Measurements from ENCODE around the gene SORCS1. TPM values are rescaled to one million over a fixed set of nuclear protein-coding genes. Genes with fewer than 3 reads are reported as not detected.

SORCS1 gene
- total RNA-seq, 1 experiment from 2014 or later = not detected

DNA sequence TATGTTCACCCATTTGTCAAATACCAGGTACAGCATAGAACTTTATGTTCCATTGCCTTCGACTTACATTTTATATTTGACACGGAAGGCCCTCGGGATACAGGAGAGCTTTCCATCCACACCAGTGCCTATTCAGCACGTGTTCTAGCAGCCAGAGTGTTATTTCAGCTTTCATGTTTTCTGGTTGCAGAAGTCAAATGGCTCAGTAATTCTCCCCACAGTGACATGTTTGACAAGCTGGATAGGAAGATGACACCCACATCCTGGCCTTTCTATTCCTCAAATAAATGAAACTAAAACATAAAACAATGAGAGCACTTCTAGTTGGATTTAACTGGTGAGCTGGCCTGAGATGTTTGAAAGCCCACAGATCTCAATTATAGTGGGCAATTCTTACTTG lies 173.4 kb downstream of the SORCS1 start:
- Mint-ChIP-seq H3K9me3 (ENCODE audit: unreplicated experiment) (no peaks in the 10 kb centered on the region), H3K27me3 (ENCODE audit: insufficient read depth, unreplicated experiment) (peaks cover 5% of the 10 kb centered on the region), H3K27ac (ENCODE audit: unreplicated experiment) (no peak overlapping the region), H3K36me3 (ENCODE audit: insufficient read depth, unreplicated experiment) (no peaks in the 10 kb centered on the region), H3K4me1 (ENCODE audit: low read depth, unreplicated experiment) (no peaks in the 10 kb centered on the region), H3K4me3 (ENCODE audit: unreplicated experiment) (no peak overlapping the region)
- no peak for DNase-seq
- no TSS peak for BruUV-seq (replicated peaks)
- no peaks in the 10 kb centered on the region for H3K9me3 ChIP-seq
- H3K4me1 ChIP-seq = no peaks in the 10 kb centered on the region
- TF ChIP-seq, protein P1, sequence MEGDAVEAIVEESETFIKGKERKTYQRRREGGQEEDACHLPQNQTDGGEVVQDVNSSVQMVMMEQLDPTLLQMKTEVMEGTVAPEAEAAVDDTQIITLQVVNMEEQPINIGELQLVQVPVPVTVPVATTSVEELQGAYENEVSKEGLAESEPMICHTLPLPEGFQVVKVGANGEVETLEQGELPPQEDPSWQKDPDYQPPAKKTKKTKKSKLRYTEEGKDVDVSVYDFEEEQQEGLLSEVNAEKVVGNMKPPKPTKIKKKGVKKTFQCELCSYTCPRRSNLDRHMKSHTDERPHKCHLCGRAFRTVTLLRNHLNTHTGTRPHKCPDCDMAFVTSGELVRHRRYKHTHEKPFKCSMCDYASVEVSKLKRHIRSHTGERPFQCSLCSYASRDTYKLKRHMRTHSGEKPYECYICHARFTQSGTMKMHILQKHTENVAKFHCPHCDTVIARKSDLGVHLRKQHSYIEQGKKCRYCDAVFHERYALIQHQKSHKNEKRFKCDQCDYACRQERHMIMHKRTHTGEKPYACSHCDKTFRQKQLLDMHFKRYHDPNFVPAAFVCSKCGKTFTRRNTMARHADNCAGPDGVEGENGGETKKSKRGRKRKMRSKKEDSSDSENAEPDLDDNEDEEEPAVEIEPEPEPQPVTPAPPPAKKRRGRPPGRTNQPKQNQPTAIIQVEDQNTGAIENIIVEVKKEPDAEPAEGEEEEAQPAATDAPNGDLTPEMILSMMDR (IDR thresholded peaks at IDR 0.05; ENCODE audit: insufficient read depth in 1 of 2, low read depth in 1 of 2, low read length in 1 of 2, severe bottlenecking in 1 of 2, unreplicated experiment in 1 of 2) = no peak
- H3K36me3 ChIP-seq (ENCODE audit: control insufficient read depth, insufficient read depth, low read length) = no peaks in the 10 kb centered on the region
- H3K27me3 ChIP-seq (replicated peaks; ENCODE audit: control insufficient read depth, insufficient read depth, low read length) = no peaks in the 10 kb centered on the region
- H3K4me3 ChIP-seq (ENCODE audit: low read depth, low read length) = no peak overlapping the region
- POLR2A ChIA-PET = no interaction called here
- CTCF ChIA-PET = no interaction called here
- intact Hi-C loops (cut with micrococcal nuclease; ENCODE audit: unreplicated experiment) = no loop called here

DNA sequence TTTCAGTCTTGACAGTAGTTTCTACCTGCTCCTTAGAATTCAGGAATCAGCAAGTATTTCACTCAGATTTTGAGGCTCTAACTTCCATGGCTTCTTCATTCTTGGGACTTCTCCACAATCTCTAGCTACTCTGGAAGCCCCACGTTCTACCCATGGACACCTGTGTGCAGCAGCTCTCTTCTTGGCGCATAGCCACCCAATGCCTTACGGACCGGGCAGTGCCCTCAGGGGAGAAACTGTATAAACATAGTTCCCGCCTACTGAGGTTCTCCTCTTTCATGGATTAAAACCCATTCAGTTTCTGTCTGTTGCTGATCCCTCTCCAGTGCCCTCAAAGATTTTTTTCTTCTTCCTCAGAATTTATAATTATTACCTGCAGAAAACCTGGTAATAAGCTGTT lies 177.1 kb downstream of the SORCS1 start:
- Histone ChIP-seq H3K27me3 (replicated peaks; ENCODE audit: control insufficient read depth, insufficient read depth, low read length) (no peaks in the 10 kb centered on the region), H3K36me3 (ENCODE audit: control insufficient read depth, insufficient read depth, low read length) (no peaks in the 10 kb centered on the region), H3K4me3 (ENCODE audit: low read depth, low read length) (no peak overlapping the region), H3K9me3 (no peaks in the 10 kb centered on the region), H3K4me1 (no peaks in the 10 kb centered on the region)
- BruUV-seq (replicated peaks) = no TSS peak
- intact Hi-C loops (cut with micrococcal nuclease; ENCODE audit: unreplicated experiment) = no loop called here
- Mint-ChIP-seq H3K4me1 (ENCODE audit: low read depth, unreplicated experiment) (no peaks in the 10 kb centered on the region), H3K36me3 (ENCODE audit: insufficient read depth, unreplicated experiment) (no peaks in the 10 kb centered on the region), H3K27ac (ENCODE audit: unreplicated experiment) (no peak overlapping the region), H3K4me3 (ENCODE audit: unreplicated experiment) (no peak overlapping the region), H3K27me3 (ENCODE audit: insufficient read depth, unreplicated experiment) (peaks cover 3% of the 10 kb centered on the region), H3K9me3 (ENCODE audit: unreplicated experiment) (no peaks in the 10 kb centered on the region)
- no peak for DNase-seq
- POLR2A ChIA-PET = no interaction called here
- CTCF ChIA-PET = no interaction called here
- TF ChIP-seq, protein P1 (IDR thresholded peaks at IDR 0.05; ENCODE audit: insufficient read depth in 1 of 2, low read depth in 1 of 2, low read length in 1 of 2, severe bottlenecking in 1 of 2, unreplicated experiment in 1 of 2) = no peak

DNA sequence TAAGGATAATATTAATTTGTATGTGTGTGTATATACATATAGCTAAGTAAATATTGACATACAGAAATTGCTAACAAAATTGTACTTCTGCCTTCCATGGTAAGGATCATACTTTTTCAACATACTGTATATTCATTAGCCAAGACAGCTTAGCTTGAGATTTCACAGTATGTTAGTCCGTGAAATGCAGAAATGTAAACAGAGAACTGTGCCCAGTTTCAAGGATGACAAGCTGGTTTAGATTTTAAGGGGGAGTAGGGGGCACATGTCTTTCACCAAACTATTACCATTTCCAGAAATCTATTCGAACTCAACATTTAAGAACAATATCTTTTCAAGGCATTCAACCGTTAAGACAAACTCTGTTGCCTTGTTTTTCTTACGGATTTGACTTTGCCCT lies 182.2 kb downstream of the SORCS1 start:
- ChIA-PET CTCF (no interaction called here), POLR2A (no interaction called here)
- Mint-ChIP-seq H3K27ac (ENCODE audit: unreplicated experiment) (no peak overlapping the region), H3K27me3 (ENCODE audit: insufficient read depth, unreplicated experiment) (no peaks in the 10 kb centered on the region), H3K9me3 (ENCODE audit: unreplicated experiment) (no peaks in the 10 kb centered on the region), H3K4me1 (ENCODE audit: low read depth, unreplicated experiment) (no peaks in the 10 kb centered on the region), H3K4me3 (ENCODE audit: unreplicated experiment) (no peak overlapping the region), H3K36me3 (ENCODE audit: insufficient read depth, unreplicated experiment) (no peaks in the 10 kb centered on the region)
- no TSS peak for BruUV-seq (replicated peaks)
- Histone ChIP-seq H3K4me3 (ENCODE audit: low read depth, low read length) (no peak overlapping the region), H3K36me3 (ENCODE audit: control insufficient read depth, insufficient read depth, low read length) (no peaks in the 10 kb centered on the region), H3K4me1 (no peaks in the 10 kb centered on the region), H3K9me3 (no peaks in the 10 kb centered on the region), H3K27me3 (replicated peaks; ENCODE audit: control insufficient read depth, insufficient read depth, low read length) (no peaks in the 10 kb centered on the region)
- intact Hi-C loops (cut with micrococcal nuclease; ENCODE audit: unreplicated experiment) = no loop called here
- DNase-seq = no peak
- TF ChIP-seq, protein P1 (IDR thresholded peaks at IDR 0.05; ENCODE audit: insufficient read depth in 1 of 2, low read depth in 1 of 2, low read length in 1 of 2, severe bottlenecking in 1 of 2, unreplicated experiment in 1 of 2) = no peak

All from Caco-2 (cell line).